Endothelial cell of umbilical vein (primary cell): Measurements from ENCODE around the gene SERINC2. TPM values are rescaled to one million over a fixed set of nuclear protein-coding genes. Genes with fewer than 3 reads are reported as not detected.

Source experiments
- BruUV-seq: library from RNA; stranded (reverse); fragments of 400-500 nt; replicated peaks from 2 replicates; lab custom pipeline; 2021; lab: Mats Ljungman, UMichigan
- CTCF ChIA-PET: fragments of 300-600, 350-600 bp; sonication (Branson Sonifier 250); formaldehyde crosslinking; loops from one replicate; lab custom pipeline; 2021; ENCODE audit warnings: antibody characterized with exemption, inconsistent platforms; lab: Charles Lee
- POLR2A ChIA-PET: fragments of 300-600, 350-600 bp; sonication (Branson Sonifier 250); formaldehyde crosslinking; loops from one replicate; lab custom pipeline; 2021; ENCODE audit warnings: antibody characterized with exemption, inconsistent platforms; lab: Charles Lee
- DNase-seq: peaks from one replicate; pipeline ENCODE4 v3.0.0-alpha.2; 2011; ENCODE audit warnings: low read depth, low spot score
- FAIRE-seq: peaks from 2 replicates; lab custom pipeline; 2011; peaks lifted over from hg19 to GRCh38; lab: Jason Lieb, UNC
- H2AFZ ChIP-seq: 2 replicates; pipeline ENCODE4 v1.6.0; 2012; ENCODE audit warnings: low read depth, low read length, control low read depth, inconsistent platforms
- H3K27ac ChIP-seq: 2 replicates; pipeline ENCODE4 v1.5.1; 2011; ENCODE audit warnings: low read depth, mild to moderate bottlenecking, control low read depth, low read length, moderate library complexity; ENCODE audit not compliant: insufficient read depth
- H3K27me3 ChIP-seq, 2 experiments: 2 replicates each; pipeline versions ENCODE4 v1.6.0 to v1.6.1; 2011; ENCODE audit warnings: low read length in 2 of 2, mixed read lengths in 1 of 2; ENCODE audit not compliant: control insufficient read depth in 2 of 2, insufficient read depth in 2 of 2
- H3K36me3 ChIP-seq, 2 experiments: 2 replicates in 1 of 2; 3 replicates in 1 of 2; pipeline ENCODE4 v1.5.1; 2011; ENCODE audit warnings: low read length in 2 of 2, mild to moderate bottlenecking in 1 of 2, moderate library complexity in 1 of 2; ENCODE audit not compliant: control insufficient read depth in 2 of 2, insufficient read depth in 2 of 2; ENCODE audit errors: extremely low read depth in 1 of 2
- H3K4me1 ChIP-seq: 3 replicates; pipeline ENCODE4 v1.5.1; 2011; ENCODE audit warnings: mild to moderate bottlenecking, low read length; ENCODE audit not compliant: control insufficient read depth, insufficient read depth; ENCODE audit errors: extremely low read depth
- H3K4me2 ChIP-seq: 2 replicates; pipeline ENCODE4 v1.6.1; 2011; ENCODE audit warnings: low read length, control low read depth, mixed read lengths; ENCODE audit not compliant: insufficient read depth
- H3K4me3 ChIP-seq, 3 experiments: fragments of 200-600 bp in 1 of 3; sonication (generic), shearing (Covaris generic) in 1 of 3; replicated peaks in 1 of 3; 2 replicates each; pipeline ENCODE4 v1.5.1; 2011 to 2016; ENCODE audit warnings: control low read depth in 3 of 3, low read length in 3 of 3, mild to moderate bottlenecking in 2 of 3, inconsistent platforms in 1 of 3, low read depth in 1 of 3, moderate library complexity in 1 of 3; ENCODE audit not compliant: insufficient read depth in 1 of 3
- H3K79me2 ChIP-seq: 2 replicates; pipeline ENCODE4 v1.6.0; 2012; ENCODE audit warnings: low read length, inconsistent platforms; ENCODE audit not compliant: control insufficient read depth, insufficient read depth
- H3K9ac ChIP-seq: replicated peaks from 2 replicates; pipeline ENCODE3; 2011; ENCODE audit warnings: low read length, control low read depth; ENCODE audit not compliant: insufficient read depth; ENCODE audit errors: extremely low read depth
- H3K9me1 ChIP-seq: replicated peaks from 3 replicates; pipeline ENCODE4 v1.6.0; 2011; ENCODE audit warnings: mild to moderate bottlenecking, low read length; ENCODE audit not compliant: control insufficient read depth, insufficient read depth; ENCODE audit errors: extremely low read depth
- H3K9me3 ChIP-seq: replicated peaks from 2 replicates; pipeline ENCODE4 v1.5.1; 2012; ENCODE audit warnings: low read length, inconsistent platforms; ENCODE audit not compliant: control insufficient read depth, insufficient read depth
- H4K20me1 ChIP-seq: replicated peaks from 2 replicates; pipeline ENCODE3; 2011; ENCODE audit warnings: mild to moderate bottlenecking, low read length; ENCODE audit not compliant: control insufficient read depth, insufficient read depth; ENCODE audit errors: extremely low read depth
- CTCF ChIP-seq, 2 donors: IDR thresholded peaks; 1 replicate in 1 of 2; 2 replicates in 1 of 2; pipeline ENCODE4 v1.5.1; 2011; ENCODE audit warnings: low read length in 2 of 2, mild to moderate bottlenecking in 2 of 2, moderate library complexity in 2 of 2, control low read depth in 1 of 2, inconsistent platforms in 1 of 2, low read depth in 1 of 2; ENCODE audit not compliant: insufficient read depth in 1 of 2; ENCODE audit errors: extremely low read depth in 1 of 2
- EZH2 ChIP-seq: IDR thresholded peaks from 2 replicates; pipeline ENCODE4 v1.6.1; 2012; ENCODE audit warnings: borderline replicate concordance, low read depth, mild to moderate bottlenecking, moderate library complexity, low read length, inconsistent platforms; ENCODE audit not compliant: severe bottlenecking
- FOS ChIP-seq: IDR thresholded peaks from 2 replicates; pipeline ENCODE4 v1.6.1; 2011; ENCODE audit warnings: mild to moderate bottlenecking, low read length, moderate library complexity, borderline replicate concordance; ENCODE audit not compliant: insufficient read depth
- GATA2 ChIP-seq: IDR thresholded peaks from 2 replicates; pipeline ENCODE4 v1.7.0; 2011; ENCODE audit warnings: low read depth, mild to moderate bottlenecking, moderate library complexity, mixed read lengths, low read length; ENCODE audit not compliant: insufficient read length, insufficient read depth
- JUN ChIP-seq: IDR thresholded peaks from 2 replicates; pipeline ENCODE4 v1.6.1; 2011; ENCODE audit warnings: borderline replicate concordance, low read depth; ENCODE audit not compliant: insufficient read length, insufficient read depth
- MYC ChIP-seq: IDR thresholded peaks from one replicate; pipeline ENCODE4 v1.6.1; 2011; ENCODE audit warnings: mild to moderate bottlenecking, low read depth, low read length
- POLR2A ChIP-seq: IDR thresholded peaks from 2 replicates; pipeline ENCODE4 v1.6.1; 2012; ENCODE audit warnings: low read depth, mild to moderate bottlenecking, control low read depth, low read length
- POLR2AphosphoS5 ChIP-seq: IDR thresholded peaks from 2 replicates; pipeline ENCODE4 v1.6.1; 2012; ENCODE audit warnings: low read depth, mild to moderate bottlenecking, control low read depth, low read length, moderate library complexity; ENCODE audit not compliant: insufficient read depth
- dilution Hi-C: fragments of 300-500 bp; cut with MboI; formaldehyde crosslinking; loops from one replicate; pipeline ENCODE4 v1.15.0; 2019; ENCODE audit warnings: low sequenced_read_pairs; ENCODE audit not compliant: extremely low pct_ligation_motif_present
- intact Hi-C: fragments of 100-400 bp; cut with micrococcal nuclease; formaldehyde crosslinking; loops from one replicate; pipeline ENCODE4 v1.10.0; 2022
- polyA plus RNA-seq, 4 experiments: library from polyadenylated mRNA; depleted of rRNA in 3 of 4; stranded (reverse) in 3 of 4; unstranded in 1 of 4; fragments of >200 nt; gene quantifications; 2 replicates each; pipeline versions ENCODE4 v1.2.1 to v1.2.3, GENCODE V29; 2011 to 2012; ENCODE audit warnings: missing spikeins in 1 of 4
- total RNA-seq: library from RNA; stranded (reverse); gene quantifications from 2 replicates; pipeline ENCODE4 v1.2.3, GENCODE V29; 2021
- TF ChIP-seq, protein P1 (sequence below): IDR thresholded peaks from 2 replicates; pipeline ENCODE4 v1.6.1; 2011; ENCODE audit not compliant: insufficient read depth, insufficient read length

Gene SERINC2
- total and polyA plus RNA-seq, 2 donors (not counting 3 experiments of a cell fraction or from before 2014, with no cell fraction given) = 19.4 to 34.6 TPM

- Histone ChIP-seq H3K4me1 (no peaks in the 10 kb centered on the region), H4K20me1 (no peaks in the 10 kb centered on the region), H3K36me3 (no peaks in the 10 kb centered on the region), H3K27me3 (no peaks in the 10 kb centered on the region), H2AFZ (no peak overlapping the region), H3K27ac (no peak overlapping the region), H3K4me2 (no peak overlapping the region), H3K4me3 (no peak overlapping the region), H3K79me2 (no peaks in the 10 kb centered on the region), H3K9ac (no peak overlapping the region), H3K9me1 (no peaks in the 10 kb centered on the region), H3K9me3 (no peaks in the 10 kb centered on the region)
- ChIA-PET POLR2A (no interaction called here), CTCF (no interaction called here)
- TSS peak; percentile 72 for BruUV-seq
- intact Hi-C loops (no loop called here), dilution Hi-C loops (no loop called here)
- DNase-seq = no peak
- TF ChIP-seq JUN = no peak
- no peak for TF ChIP-seq POLR2A
- no peak for TF ChIP-seq MYC
- TF ChIP-seq EZH2 = no peak
- no peak for TF ChIP-seq POLR2AphosphoS5
- TF ChIP-seq FOS = no peak
- no peak for TF ChIP-seq CTCF (IDR thresholded peaks at IDR 0.05; ENCODE audit: extremely low read depth in 1 of 2, insufficient read depth in 1 of 2, low read depth in 1 of 2, low read length in 2 of 2)
- TF ChIP-seq, protein P1, sequence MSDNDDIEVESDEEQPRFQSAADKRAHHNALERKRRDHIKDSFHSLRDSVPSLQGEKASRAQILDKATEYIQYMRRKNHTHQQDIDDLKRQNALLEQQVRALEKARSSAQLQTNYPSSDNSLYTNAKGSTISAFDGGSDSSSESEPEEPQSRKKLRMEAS = no peak
- no peak for TF ChIP-seq GATA2
- no peak for FAIRE-seq
These were observed 21.3 kb downstream of the SERINC2 start for GRCh38 chr1:31434101-31434871.
